Epithelial cell of esophagus (primary cell): ENCODE data around the gene GPC6.
A peak's percentile ranks its signal among the peaks of the same experiment; 100 is the strongest.

Experiments
- DNase-seq: peaks from one replicate; pipeline ENCODE4 v3.0.0; 2010; ENCODE audit warnings: low read depth
- H3K4me3 ChIP-seq: 2 replicates; pipeline ENCODE4 v1.5.1; 2011; ENCODE audit warnings: mild to moderate bottlenecking, low read length, control low read depth
- TF ChIP-seq, protein P1 (sequence below): IDR thresholded peaks from 2 replicates; pipeline ENCODE4 v1.5.1; 2011; ENCODE audit warnings: low read depth, mild to moderate bottlenecking, low read length, control low read depth, inconsistent platforms; ENCODE audit not compliant: insufficient read depth; ENCODE audit errors: missing control alignments

GPC6 gene

DNA sequence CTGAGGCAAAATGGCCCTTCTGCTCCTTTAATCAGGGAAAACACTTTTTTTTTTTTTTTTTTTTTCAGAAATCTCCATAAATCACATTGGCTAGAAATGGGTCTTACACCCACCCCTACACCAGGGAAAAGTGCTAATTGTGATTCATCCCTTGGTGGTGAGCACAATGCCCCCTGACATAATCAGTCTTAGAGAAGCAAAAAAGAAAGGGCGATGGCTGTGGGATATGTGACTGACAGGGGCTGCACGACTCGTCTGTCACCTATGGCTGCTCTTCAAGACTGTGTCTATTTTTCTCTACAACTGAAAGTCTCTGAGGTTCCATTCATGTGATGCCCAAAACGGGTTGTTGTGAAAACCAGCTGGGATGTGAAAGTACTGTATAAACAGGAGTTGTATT is 3.6 kb upstream of the GPC6 start:
- H3K4me3 ChIP-seq = no peak overlapping the region
- TF ChIP-seq, protein P1, sequence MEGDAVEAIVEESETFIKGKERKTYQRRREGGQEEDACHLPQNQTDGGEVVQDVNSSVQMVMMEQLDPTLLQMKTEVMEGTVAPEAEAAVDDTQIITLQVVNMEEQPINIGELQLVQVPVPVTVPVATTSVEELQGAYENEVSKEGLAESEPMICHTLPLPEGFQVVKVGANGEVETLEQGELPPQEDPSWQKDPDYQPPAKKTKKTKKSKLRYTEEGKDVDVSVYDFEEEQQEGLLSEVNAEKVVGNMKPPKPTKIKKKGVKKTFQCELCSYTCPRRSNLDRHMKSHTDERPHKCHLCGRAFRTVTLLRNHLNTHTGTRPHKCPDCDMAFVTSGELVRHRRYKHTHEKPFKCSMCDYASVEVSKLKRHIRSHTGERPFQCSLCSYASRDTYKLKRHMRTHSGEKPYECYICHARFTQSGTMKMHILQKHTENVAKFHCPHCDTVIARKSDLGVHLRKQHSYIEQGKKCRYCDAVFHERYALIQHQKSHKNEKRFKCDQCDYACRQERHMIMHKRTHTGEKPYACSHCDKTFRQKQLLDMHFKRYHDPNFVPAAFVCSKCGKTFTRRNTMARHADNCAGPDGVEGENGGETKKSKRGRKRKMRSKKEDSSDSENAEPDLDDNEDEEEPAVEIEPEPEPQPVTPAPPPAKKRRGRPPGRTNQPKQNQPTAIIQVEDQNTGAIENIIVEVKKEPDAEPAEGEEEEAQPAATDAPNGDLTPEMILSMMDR = no peak
- no peak for DNase-seq

DNA sequence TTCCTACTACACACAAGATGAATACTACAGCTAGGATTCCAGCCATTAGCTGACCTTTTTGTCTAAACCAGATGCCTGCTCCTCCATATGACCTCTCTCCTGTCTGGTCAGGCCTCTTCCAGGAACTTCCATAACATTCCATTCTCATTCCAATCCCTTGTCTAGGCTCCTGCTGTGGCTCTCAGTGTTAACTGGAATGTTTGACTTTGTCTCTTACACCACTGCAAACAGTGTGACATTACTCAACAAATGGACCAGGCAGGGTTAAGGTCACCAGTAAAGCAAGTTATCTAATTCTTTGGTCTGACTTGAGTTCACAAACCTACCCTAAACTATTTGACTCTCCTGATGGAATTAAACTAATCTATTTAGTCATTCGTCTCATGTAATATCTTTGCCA is 2.1 kb upstream of the GPC6 start:
- TF ChIP-seq, protein P1 = no peak
- H3K4me3 ChIP-seq = no peak overlapping the region
- no peak for DNase-seq

DNA sequence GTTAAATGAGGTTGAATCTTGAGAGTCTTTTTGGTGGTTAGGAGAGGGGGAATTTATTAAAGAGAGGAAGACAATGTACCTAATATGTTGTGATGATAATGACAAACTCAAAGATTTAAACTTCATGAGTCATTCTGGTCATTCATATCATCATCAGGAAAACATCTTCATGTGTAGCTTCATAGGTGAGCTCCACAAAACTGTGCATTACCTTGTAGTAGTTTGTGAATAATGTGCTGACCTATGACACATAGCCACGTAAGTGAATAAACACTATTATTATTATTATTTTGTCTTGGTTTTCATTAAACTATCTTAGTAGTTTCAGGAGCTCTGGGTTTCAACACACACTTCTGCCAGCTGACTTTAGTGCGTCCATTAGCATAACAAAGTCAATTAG is 997 bp upstream of the GPC6 start:
- H3K4me3 ChIP-seq = no peak overlapping the region
- TF ChIP-seq, protein P1 = no peak
- DNase-seq = peak; percentile 78

DNA sequence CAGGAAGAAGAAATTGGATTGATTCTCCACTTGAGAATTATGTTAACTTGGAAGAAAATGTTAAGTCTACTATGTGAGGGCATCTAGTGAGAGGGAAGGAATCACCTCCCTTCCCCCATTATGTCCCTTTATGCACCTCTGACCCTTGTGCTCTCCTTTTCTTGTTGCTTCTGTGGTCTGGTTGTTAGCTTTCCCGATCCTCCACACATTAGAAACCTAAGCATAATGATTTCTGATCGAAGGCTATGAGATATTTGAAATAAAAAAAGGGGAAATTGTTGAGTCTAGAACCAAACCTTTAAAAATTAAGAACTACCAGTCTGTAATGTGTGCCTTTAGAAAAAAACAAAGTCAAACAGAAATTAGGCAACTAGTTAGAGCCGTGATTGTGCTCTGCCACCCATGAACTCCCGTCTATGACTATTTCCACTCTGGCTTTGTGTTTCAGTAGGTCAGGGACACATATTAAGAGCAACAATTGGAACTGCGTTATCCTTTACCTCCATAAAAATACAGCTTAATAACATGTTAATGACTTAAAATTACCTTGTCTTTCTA is 463 bp upstream of the GPC6 start:
- TF ChIP-seq, protein P1 = no peak
- H3K4me3 ChIP-seq = peak overlapping the region; percentile 65
- DNase-seq = no peak

DNA sequence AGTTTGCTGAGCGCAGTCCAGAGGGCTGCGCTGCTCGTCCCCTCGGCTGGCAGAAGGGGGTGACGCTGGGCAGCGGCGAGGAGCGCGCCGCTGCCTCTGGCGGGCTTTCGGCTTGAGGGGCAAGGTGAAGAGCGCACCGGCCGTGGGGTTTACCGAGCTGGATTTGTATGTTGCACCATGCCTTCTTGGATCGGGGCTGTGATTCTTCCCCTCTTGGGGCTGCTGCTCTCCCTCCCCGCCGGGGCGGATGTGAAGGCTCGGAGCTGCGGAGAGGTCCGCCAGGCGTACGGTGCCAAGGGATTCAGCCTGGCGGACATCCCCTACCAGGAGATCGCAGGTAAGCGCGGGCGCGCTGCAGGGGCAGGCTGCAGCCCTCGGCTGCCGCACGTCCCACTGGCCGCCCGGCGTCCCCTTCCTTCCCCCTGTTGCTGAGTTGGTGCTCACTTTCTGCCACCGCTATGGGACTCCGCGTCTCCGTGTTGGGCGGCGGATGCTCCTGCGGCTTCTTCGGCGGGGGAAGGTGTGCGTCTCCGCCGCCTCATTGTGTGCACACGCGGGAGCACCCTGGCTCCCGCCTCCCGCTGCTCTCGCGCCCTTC is 772 bp downstream of the GPC6 start:
- peak overlapping the region; percentile 65 for H3K4me3 ChIP-seq
- TF ChIP-seq, protein P1 = no peak
- peak; percentile 74 for DNase-seq

DNA sequence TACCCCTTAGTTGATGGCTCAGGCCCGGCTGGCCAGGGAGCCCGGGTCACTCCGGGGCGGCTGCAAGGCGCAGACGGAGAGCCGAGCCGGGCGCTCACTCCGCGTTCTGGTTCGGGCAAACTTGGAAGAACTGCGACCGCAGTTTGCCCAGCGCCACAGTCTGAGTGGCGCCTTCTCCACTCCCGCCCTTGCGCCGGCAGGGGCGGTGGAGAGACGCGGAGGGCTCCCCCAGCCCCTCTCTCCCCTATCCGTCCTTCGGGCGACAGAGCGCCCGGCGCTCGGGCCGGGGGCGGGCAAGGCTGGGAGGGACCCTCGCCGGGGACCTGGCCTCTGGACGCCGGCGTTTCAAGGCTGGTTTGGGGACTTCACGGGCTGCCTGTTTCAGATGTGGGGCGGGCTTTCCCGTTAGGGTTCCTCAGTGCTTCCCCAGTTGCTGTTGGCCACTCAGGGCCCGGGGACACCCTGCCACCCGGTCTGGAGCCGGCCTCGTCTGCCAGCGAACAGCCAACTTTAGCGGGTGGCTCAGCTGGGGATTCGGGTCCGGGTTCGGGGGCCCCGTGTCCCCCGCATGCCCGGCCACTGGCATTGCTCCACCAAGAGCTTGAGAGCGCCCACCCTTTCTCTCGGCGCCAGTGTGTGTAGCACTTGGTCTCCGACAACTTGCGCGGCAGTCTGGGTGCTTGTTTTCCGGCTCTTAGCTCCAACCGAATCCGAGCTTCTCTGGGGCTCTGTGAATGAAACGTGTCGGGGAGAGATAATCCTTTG is 1.5 kb downstream of the GPC6 start:
- TF ChIP-seq, protein P1 = peak; percentile 55
- peak; percentile 88 for DNase-seq
- H3K4me3 ChIP-seq = peak overlapping the region; percentile 65
